ENCODE measurements around the gene SLC4A11.
"Not testable (repeated sequence)": the region's sequence is repeated elsewhere in the genome, so short reads cannot be mapped to it uniquely, and the experiment has no call there.

SLC4A11 gene

GRCh38 chr20:3227936-3228749, 10.8 kb downstream of the SLC4A11 start:
- no peak for DNase-seq (ENCODE audit: low spot score)

- DNase-seq (ENCODE audit: low spot score): no peak
These were observed 11.5 kb downstream of the SLC4A11 start for GRCh38 chr20:3227506-3227905.

- DNase-seq (ENCODE audit: low spot score): no peak
These were observed 12.1 kb downstream of the SLC4A11 start for GRCh38 chr20:3226864-3227263.

- DNase-seq (ENCODE audit: low spot score): no peak
These were observed 12.9 kb downstream of the SLC4A11 start for GRCh38 chr20:3226093-3226492.

- no peak for DNase-seq (ENCODE audit: low spot score)
These were observed 14.1 kb downstream of the SLC4A11 start for GRCh38 chr20:3224681-3225421.

- DNase-seq (ENCODE audit: low spot score): no peak
These were observed 14.9 kb downstream of the SLC4A11 start for GRCh38 chr20:3223994-3224680.

- no peak for DNase-seq (ENCODE audit: low spot score)
These were observed 15.4 kb downstream of the SLC4A11 start for GRCh38 chr20:3223651-3223993.

GRCh38 chr20:3222635-3223600, 16.1 kb downstream of the SLC4A11 start:
- no peak for DNase-seq (ENCODE audit: low spot score)

GRCh38 chr20:3221398-3222226, 17.4 kb downstream of the SLC4A11 start:
- no peak for DNase-seq (ENCODE audit: low spot score)

- DNase-seq (ENCODE audit: low spot score): peak; percentile 47
These were observed 20.5 kb downstream of the SLC4A11 start for GRCh38 chr20:3218307-3218988.

- DNase-seq (ENCODE audit: low spot score): not testable (repeated sequence)
These were observed 23.6 kb downstream of the SLC4A11 start for GRCh38 chr20:3215359-3215917.

- DNase-seq (ENCODE audit: low spot score): no peak
These were observed 25.8 kb downstream of the SLC4A11 start for GRCh38 chr20:3213226-3213625.

- DNase-seq (ENCODE audit: low spot score): no peak
These were observed 28.6 kb downstream of the SLC4A11 start for GRCh38 chr20:3210346-3210745.

- DNase-seq (ENCODE audit: low spot score): no peak
These were observed 29.1 kb downstream of the SLC4A11 start for GRCh38 chr20:3209946-3210317.

- DNase-seq (ENCODE audit: low spot score): peak; percentile 66
These were observed 29.6 kb downstream of the SLC4A11 start, which contains the start of gene ITPA for GRCh38 chr20:3209257-3209945. ITPA (plus strand) TSS chr20:3209498; CDS start chr20:3209552, 54 bp downstream.

- peak; percentile 28 for DNase-seq (ENCODE audit: low spot score)
These were observed 30.2 kb downstream of the SLC4A11 start for GRCh38 chr20:3208786-3209256.

GRCh38 chr20:3204124-3204794, 34.7 kb downstream of the SLC4A11 start, which contains the start of gene DDRGK1:
DDRGK1 (minus strand) TSS chr20:3204682; CDS start chr20:3204627, 55 bp downstream.
- DNase-seq (ENCODE audit: low spot score): peak; percentile 89

All from cerebellar cortex (tissue), 1 donor.